ENCODE results near the gene DYNC2LI1.

DYNC2LI1 gene

DNA sequence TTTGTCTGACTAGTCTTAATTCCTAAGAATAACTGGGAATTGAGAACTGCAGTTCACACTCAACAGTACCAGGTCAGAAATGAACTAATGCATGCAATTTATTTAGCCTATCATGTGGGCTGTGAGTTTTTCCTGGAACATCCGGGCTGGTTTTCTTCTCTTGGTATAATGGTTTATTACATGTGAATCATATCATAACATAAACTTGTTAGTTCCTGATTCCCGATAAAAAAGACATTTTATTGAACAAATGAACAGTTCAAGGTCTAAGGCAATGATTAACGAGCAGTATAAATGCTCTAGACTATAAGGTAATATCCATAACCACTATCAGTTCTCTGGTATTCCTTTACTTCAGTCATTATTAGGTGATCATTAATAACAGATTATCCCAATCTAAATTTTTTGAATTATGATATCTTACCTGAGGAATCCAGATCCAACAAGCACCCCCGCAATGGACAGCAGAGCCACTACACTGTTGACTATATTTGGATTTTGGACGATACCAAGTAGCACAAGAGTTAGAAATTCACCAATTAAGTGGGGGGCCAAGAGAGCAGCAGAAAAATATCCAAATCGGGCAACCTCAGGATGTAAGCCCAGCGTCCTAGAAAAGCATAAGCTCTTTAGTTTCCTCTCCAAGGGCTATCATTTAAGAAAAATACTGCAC is 45.8 kb downstream of the DYNC2LI1 start:
- no peak overlapping the region for H3K27ac ChIP-seq (ENCODE audit: low read depth, low read length)
- H3K4me1 ChIP-seq (ENCODE audit: control insufficient read depth, low read depth, low read length) = no peaks in the 10 kb centered on the region
- H3K23ac ChIP-seq (ENCODE audit: low read length) = no peak overlapping the region
- H4K8ac ChIP-seq (ENCODE audit: low read depth, low read length) = no peak overlapping the region
- no peaks in the 10 kb centered on the region for H3K79me2 ChIP-seq (ENCODE audit: control insufficient read depth, insufficient read depth, low read length)
- H2BK5ac ChIP-seq (ENCODE audit: low read length) = no peak overlapping the region
- no CpG with 5 or more reads among the region's 7 CpGs for WGBS (ENCODE audit: extremely low coverage, insufficient coverage, low lambda C conversion rate)
- no peak overlapping the region for H3K18ac ChIP-seq (ENCODE audit: low read length)
- H3K36me3 ChIP-seq (ENCODE audit: control insufficient read depth, insufficient read depth, low read length) = no peaks in the 10 kb centered on the region
- H3K79me1 ChIP-seq (ENCODE audit: low read length) = no peaks in the 10 kb centered on the region
- no peak overlapping the region for H2BK15ac ChIP-seq (replicated peaks; ENCODE audit: low read depth)
- no peak for DNase-seq
- H3K4me2 ChIP-seq (ENCODE audit: low read length) = no peak overlapping the region
- H3K56ac ChIP-seq (ENCODE audit: low read length) = no peak overlapping the region
- H3K9ac ChIP-seq (ENCODE audit: low read length) = no peak overlapping the region
- H2BK120ac ChIP-seq (ENCODE audit: low read depth, low read length) = no peak overlapping the region
- H3K27me3 ChIP-seq (ENCODE audit: insufficient read depth, low read length, poor library complexity) = no peaks in the 10 kb centered on the region
- H4K5ac ChIP-seq (ENCODE audit: low read length) = no peak overlapping the region
- H2AK5ac ChIP-seq (ENCODE audit: low read length) = no peak overlapping the region
- no peak overlapping the region for H3K4ac ChIP-seq (ENCODE audit: low read depth, low read length)
- no peak overlapping the region for H3K4me3 ChIP-seq (ENCODE audit: low read length)

DNA sequence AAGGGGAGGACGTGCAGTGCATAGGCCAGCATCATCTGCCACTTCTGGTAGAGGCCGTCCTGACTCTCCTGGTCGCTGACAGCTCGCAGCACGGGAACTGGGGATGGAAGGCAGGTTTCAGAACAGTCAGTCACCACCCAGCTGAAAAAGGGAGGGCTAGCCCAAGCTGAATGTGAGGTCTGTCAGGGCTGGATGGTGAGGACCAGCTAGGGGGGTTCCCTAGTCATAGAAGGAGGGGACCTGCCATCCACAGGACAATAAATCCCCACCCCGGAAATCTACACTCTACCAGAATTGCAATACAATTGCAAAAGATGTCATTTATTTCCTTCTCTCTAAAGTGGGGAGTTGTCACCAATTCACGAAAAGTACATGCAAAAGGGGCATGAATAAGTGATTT is 49.0 kb downstream of the DYNC2LI1 start:
- H3K4me3 ChIP-seq (ENCODE audit: low read length) = no peak overlapping the region
- no peaks in the 10 kb centered on the region for H3K36me3 ChIP-seq (ENCODE audit: control insufficient read depth, insufficient read depth, low read length)
- no peaks in the 10 kb centered on the region for H3K27me3 ChIP-seq (ENCODE audit: insufficient read depth, low read length, poor library complexity)
- H3K4ac ChIP-seq (ENCODE audit: low read depth, low read length) = no peak overlapping the region
- H3K4me2 ChIP-seq (ENCODE audit: low read length) = no peak overlapping the region
- no peak overlapping the region for H4K8ac ChIP-seq (ENCODE audit: low read depth, low read length)
- DNase-seq = no peak
- H3K23ac ChIP-seq (ENCODE audit: low read length) = no peak overlapping the region
- H3K27ac ChIP-seq (ENCODE audit: low read depth, low read length) = no peak overlapping the region
- H3K56ac ChIP-seq (ENCODE audit: low read length) = no peak overlapping the region
- H2BK5ac ChIP-seq (ENCODE audit: low read length) = no peak overlapping the region
- no peaks in the 10 kb centered on the region for H3K79me1 ChIP-seq (ENCODE audit: low read length)
- no CpG with 5 or more reads among the region's 7 CpGs for WGBS (ENCODE audit: extremely low coverage, insufficient coverage, low lambda C conversion rate)
- no peak overlapping the region for H2BK15ac ChIP-seq (replicated peaks; ENCODE audit: low read depth)
- no peak overlapping the region for H4K5ac ChIP-seq (ENCODE audit: low read length)
- no peak overlapping the region for H2AK5ac ChIP-seq (ENCODE audit: low read length)
- no peaks in the 10 kb centered on the region for H3K79me2 ChIP-seq (ENCODE audit: control insufficient read depth, insufficient read depth, low read length)
- no peak overlapping the region for H2BK120ac ChIP-seq (ENCODE audit: low read depth, low read length)
- H3K18ac ChIP-seq (ENCODE audit: low read length) = no peak overlapping the region
- H3K4me1 ChIP-seq (ENCODE audit: control insufficient read depth, low read depth, low read length) = no peaks in the 10 kb centered on the region
- no peak overlapping the region for H3K9ac ChIP-seq (ENCODE audit: low read length)

DNA sequence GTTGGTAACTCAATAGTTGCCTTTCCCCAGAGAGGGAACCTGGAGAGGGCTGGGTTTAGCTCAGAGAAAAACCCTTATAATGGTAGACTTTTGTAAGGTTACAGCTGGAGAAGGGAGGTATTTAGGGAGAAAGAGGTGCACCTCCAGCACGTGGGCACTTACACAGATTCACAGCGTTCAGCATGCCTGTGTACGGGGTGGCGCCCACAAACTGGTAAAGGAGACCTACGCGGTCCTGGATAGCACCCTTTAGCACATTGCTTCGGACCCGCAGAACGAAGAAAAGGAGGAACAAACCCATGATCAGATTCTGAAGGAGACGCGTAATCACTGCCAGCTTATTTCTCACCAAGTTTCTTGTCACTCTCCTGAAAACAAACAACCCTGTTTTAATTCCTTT is 49.9 kb downstream of the DYNC2LI1 start:
- H4K8ac ChIP-seq (ENCODE audit: low read depth, low read length) = no peak overlapping the region
- no peak overlapping the region for H4K5ac ChIP-seq (ENCODE audit: low read length)
- DNase-seq = no peak
- no peak overlapping the region for H3K27ac ChIP-seq (ENCODE audit: low read depth, low read length)
- no peaks in the 10 kb centered on the region for H3K27me3 ChIP-seq (ENCODE audit: insufficient read depth, low read length, poor library complexity)
- H3K79me1 ChIP-seq (ENCODE audit: low read length) = no peaks in the 10 kb centered on the region
- no peak overlapping the region for H3K56ac ChIP-seq (ENCODE audit: low read length)
- H2AK5ac ChIP-seq (ENCODE audit: low read length) = no peak overlapping the region
- no peak overlapping the region for H3K4ac ChIP-seq (ENCODE audit: low read depth, low read length)
- no peak overlapping the region for H2BK120ac ChIP-seq (ENCODE audit: low read depth, low read length)
- H3K4me1 ChIP-seq (ENCODE audit: control insufficient read depth, low read depth, low read length) = no peaks in the 10 kb centered on the region
- WGBS (ENCODE audit: extremely low coverage, insufficient coverage, low lambda C conversion rate) = no CpG with 5 or more reads among the region's 11 CpGs
- no peak overlapping the region for H3K18ac ChIP-seq (ENCODE audit: low read length)
- H3K23ac ChIP-seq (ENCODE audit: low read length) = no peak overlapping the region
- no peak overlapping the region for H2BK15ac ChIP-seq (replicated peaks; ENCODE audit: low read depth)
- no peak overlapping the region for H3K4me2 ChIP-seq (ENCODE audit: low read length)
- no peak overlapping the region for H3K9ac ChIP-seq (ENCODE audit: low read length)
- no peak overlapping the region for H3K4me3 ChIP-seq (ENCODE audit: low read length)
- no peaks in the 10 kb centered on the region for H3K79me2 ChIP-seq (ENCODE audit: control insufficient read depth, insufficient read depth, low read length)
- H3K36me3 ChIP-seq (ENCODE audit: control insufficient read depth, insufficient read depth, low read length) = no peaks in the 10 kb centered on the region
- no peak overlapping the region for H2BK5ac ChIP-seq (ENCODE audit: low read length)

DNA sequence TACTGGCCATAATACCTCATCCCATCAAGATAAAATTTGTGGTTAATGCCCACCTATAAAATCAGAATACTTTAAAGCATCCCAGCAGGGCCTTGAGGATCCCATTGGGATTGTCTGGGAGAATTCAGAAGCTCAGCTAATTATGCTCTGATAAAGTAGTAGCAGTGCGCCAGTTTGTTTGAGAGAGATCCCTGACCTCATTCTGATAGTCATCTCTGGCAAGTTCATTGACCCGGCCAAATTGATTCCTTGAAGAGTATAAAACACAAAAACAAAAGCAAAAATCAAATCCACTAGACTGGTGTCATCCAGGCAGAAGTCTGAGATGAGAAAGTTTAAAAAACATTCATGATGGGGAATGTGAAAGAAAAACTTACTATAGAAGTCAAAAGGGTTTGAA is 50.7 kb downstream of the DYNC2LI1 start:
- Histone ChIP-seq H3K4me3 (ENCODE audit: low read length) (no peak overlapping the region), H3K9ac (ENCODE audit: low read length) (no peak overlapping the region), H4K5ac (ENCODE audit: low read length) (no peak overlapping the region), H3K56ac (ENCODE audit: low read length) (no peak overlapping the region), H3K79me1 (ENCODE audit: low read length) (no peaks in the 10 kb centered on the region), H3K4me1 (ENCODE audit: control insufficient read depth, low read depth, low read length) (no peaks in the 10 kb centered on the region), H3K4ac (ENCODE audit: low read depth, low read length) (no peak overlapping the region), H3K18ac (ENCODE audit: low read length) (no peak overlapping the region), H2AK5ac (ENCODE audit: low read length) (no peak overlapping the region), H3K36me3 (ENCODE audit: control insufficient read depth, insufficient read depth, low read length) (no peaks in the 10 kb centered on the region), H3K23ac (ENCODE audit: low read length) (no peak overlapping the region), H2BK120ac (ENCODE audit: low read depth, low read length) (no peak overlapping the region), H2BK15ac (replicated peaks; ENCODE audit: low read depth) (no peak overlapping the region), H4K8ac (ENCODE audit: low read depth, low read length) (no peak overlapping the region), H3K27me3 (ENCODE audit: insufficient read depth, low read length, poor library complexity) (no peaks in the 10 kb centered on the region), H3K79me2 (ENCODE audit: control insufficient read depth, insufficient read depth, low read length) (no peaks in the 10 kb centered on the region), H3K4me2 (ENCODE audit: low read length) (no peak overlapping the region), H3K27ac (ENCODE audit: low read depth, low read length) (no peak overlapping the region), H2BK5ac (ENCODE audit: low read length) (no peak overlapping the region)
- DNase-seq = no peak
- WGBS (ENCODE audit: extremely low coverage, insufficient coverage, low lambda C conversion rate) = no CpG with 5 or more reads among the region's 2 CpGs

DNA sequence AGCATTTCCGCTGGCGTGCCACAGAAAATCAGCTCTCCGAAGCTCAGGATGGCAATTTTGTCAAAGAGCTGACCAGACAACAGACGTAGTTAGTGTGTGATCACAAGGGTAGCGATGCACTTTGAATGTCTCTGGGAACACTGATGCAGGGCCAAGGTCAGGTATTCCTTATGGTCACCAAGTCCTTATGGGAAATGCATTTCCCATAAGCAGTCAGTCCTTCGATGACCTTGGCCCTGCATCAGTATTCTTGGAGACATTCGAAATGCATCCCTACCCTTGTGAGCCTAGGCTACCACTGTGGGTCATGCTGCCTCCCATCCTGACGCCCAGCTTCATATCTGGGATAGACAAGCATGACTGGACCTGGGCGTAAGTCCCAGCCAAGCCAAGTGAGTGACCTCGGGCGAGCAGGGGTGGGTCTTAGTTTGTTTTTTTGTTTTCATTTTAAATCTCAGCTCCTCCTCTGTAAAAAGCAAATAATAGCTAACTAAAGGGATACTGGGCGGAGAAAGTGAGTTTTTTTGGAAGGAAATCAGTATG is 51.2 kb downstream of the DYNC2LI1 start:
- Histone ChIP-seq H3K27ac (ENCODE audit: low read depth, low read length) (no peak overlapping the region), H3K4me2 (ENCODE audit: low read length) (no peak overlapping the region), H3K23ac (ENCODE audit: low read length) (no peak overlapping the region), H2BK120ac (ENCODE audit: low read depth, low read length) (no peak overlapping the region), H3K4ac (ENCODE audit: low read depth, low read length) (no peak overlapping the region), H4K5ac (ENCODE audit: low read length) (no peak overlapping the region), H3K4me3 (ENCODE audit: low read length) (no peak overlapping the region), H2AK5ac (ENCODE audit: low read length) (no peak overlapping the region), H3K79me2 (ENCODE audit: control insufficient read depth, insufficient read depth, low read length) (no peaks in the 10 kb centered on the region), H3K79me1 (ENCODE audit: low read length) (no peaks in the 10 kb centered on the region), H4K8ac (ENCODE audit: low read depth, low read length) (no peak overlapping the region), H3K4me1 (ENCODE audit: control insufficient read depth, low read depth, low read length) (no peaks in the 10 kb centered on the region), H3K18ac (ENCODE audit: low read length) (no peak overlapping the region), H2BK15ac (replicated peaks; ENCODE audit: low read depth) (no peak overlapping the region), H3K27me3 (ENCODE audit: insufficient read depth, low read length, poor library complexity) (no peaks in the 10 kb centered on the region), H3K36me3 (ENCODE audit: control insufficient read depth, insufficient read depth, low read length) (no peaks in the 10 kb centered on the region), H3K56ac (ENCODE audit: low read length) (no peak overlapping the region), H3K9ac (ENCODE audit: low read length) (no peak overlapping the region), H2BK5ac (ENCODE audit: low read length) (no peak overlapping the region)
- WGBS (ENCODE audit: extremely low coverage, insufficient coverage, low lambda C conversion rate) = no CpG with 5 or more reads among the region's 12 CpGs
- DNase-seq = no peak

DNA sequence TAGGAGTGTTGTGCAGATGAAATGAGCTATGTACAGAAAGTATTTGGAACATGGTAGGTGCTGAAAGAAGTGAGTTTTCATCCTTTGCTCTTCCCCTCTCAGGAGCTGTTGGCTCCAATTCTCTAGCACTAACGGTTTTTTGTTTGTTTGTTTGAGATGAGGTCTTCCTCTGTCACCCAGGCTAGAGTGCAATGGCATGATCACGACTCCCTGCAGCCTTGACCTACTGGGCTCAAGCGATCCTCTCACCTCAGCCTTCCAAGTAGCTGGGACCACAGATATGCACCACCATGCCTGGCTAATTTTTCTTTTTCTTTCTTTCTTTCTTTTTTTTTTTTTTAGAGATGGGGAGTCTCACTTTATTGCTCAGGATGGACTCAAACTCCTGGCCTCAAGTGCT is 52.0 kb downstream of the DYNC2LI1 start:
- Histone ChIP-seq H3K4me1 (ENCODE audit: control insufficient read depth, low read depth, low read length) (no peaks in the 10 kb centered on the region), H3K27ac (ENCODE audit: low read depth, low read length) (no peak overlapping the region), H3K27me3 (ENCODE audit: insufficient read depth, low read length, poor library complexity) (no peaks in the 10 kb centered on the region), H3K23ac (ENCODE audit: low read length) (no peak overlapping the region), H3K56ac (ENCODE audit: low read length) (no peak overlapping the region), H2BK5ac (ENCODE audit: low read length) (no peak overlapping the region), H3K18ac (ENCODE audit: low read length) (no peak overlapping the region), H3K4me3 (ENCODE audit: low read length) (no peak overlapping the region), H4K8ac (ENCODE audit: low read depth, low read length) (no peak overlapping the region), H3K79me2 (ENCODE audit: control insufficient read depth, insufficient read depth, low read length) (no peaks in the 10 kb centered on the region), H3K79me1 (ENCODE audit: low read length) (no peaks in the 10 kb centered on the region), H2BK120ac (ENCODE audit: low read depth, low read length) (no peak overlapping the region), H2BK15ac (replicated peaks; ENCODE audit: low read depth) (no peak overlapping the region), H4K5ac (ENCODE audit: low read length) (no peak overlapping the region), H3K4ac (ENCODE audit: low read depth, low read length) (no peak overlapping the region), H3K36me3 (ENCODE audit: control insufficient read depth, insufficient read depth, low read length) (no peaks in the 10 kb centered on the region), H3K9ac (ENCODE audit: low read length) (no peak overlapping the region), H2AK5ac (ENCODE audit: low read length) (no peak overlapping the region), H3K4me2 (ENCODE audit: low read length) (no peak overlapping the region)
- WGBS (ENCODE audit: extremely low coverage, insufficient coverage, low lambda C conversion rate) = no CpG with 5 or more reads among the region's 3 CpGs
- DNase-seq = no peak
